H54 (cell line): Measurements from ENCODE around the gene TP53AIP1.

Experiments used
- DNase-seq: peaks from one replicate; pipeline ENCODE4 v3.0.0; 2011; ENCODE audit warnings: low spot score, mixed read lengths; ENCODE audit not compliant: insufficient read length
- FAIRE-seq: peaks from 3 replicates; lab custom pipeline; 2011; peaks lifted over from hg19 to GRCh38; lab: Jason Lieb, UNC
- POLR2A ChIP-seq: IDR thresholded peaks from 2 replicates; pipeline ENCODE4 v1.6.1; 2011; ENCODE audit warnings: low read depth, mild to moderate bottlenecking, low read length

Gene TP53AIP1

GRCh38 chr11:128902515-128903066 is 40.1 kb downstream of the TP53AIP1 start:
- no peak for DNase-seq
- no peak for TF ChIP-seq POLR2A
- no peak for FAIRE-seq

GRCh38 chr11:128901653-128902514 is 40.8 kb downstream of the TP53AIP1 start:
- no peak for FAIRE-seq
- no peak for TF ChIP-seq POLR2A

DNA sequence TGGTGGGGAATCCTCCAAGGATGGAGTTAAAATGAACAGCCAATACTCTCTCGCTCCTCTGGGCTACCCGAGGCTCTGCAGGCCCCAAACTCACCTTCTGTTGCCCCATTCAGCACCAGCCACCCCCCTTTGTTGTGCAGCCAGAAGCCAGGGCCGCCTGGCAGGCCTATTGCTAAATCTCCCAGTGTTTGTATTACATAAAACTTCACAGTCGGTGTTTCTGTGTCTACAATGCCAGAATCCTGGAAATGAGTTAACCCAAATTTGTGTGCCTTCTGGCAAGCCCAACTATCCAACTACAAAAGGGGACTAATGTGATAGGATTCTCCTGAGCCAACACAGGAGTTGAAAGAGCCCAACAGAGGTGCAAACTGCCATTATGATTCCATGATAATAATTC is 42.2 kb downstream of the TP53AIP1 start:
- no peak for DNase-seq
- FAIRE-seq = no peak
- TF ChIP-seq POLR2A = no peak

More at GRCh38 chr11:128901653-128902514, 40.8 kb downstream of the TP53AIP1 start:
- no peak for DNase-seq

DNA sequence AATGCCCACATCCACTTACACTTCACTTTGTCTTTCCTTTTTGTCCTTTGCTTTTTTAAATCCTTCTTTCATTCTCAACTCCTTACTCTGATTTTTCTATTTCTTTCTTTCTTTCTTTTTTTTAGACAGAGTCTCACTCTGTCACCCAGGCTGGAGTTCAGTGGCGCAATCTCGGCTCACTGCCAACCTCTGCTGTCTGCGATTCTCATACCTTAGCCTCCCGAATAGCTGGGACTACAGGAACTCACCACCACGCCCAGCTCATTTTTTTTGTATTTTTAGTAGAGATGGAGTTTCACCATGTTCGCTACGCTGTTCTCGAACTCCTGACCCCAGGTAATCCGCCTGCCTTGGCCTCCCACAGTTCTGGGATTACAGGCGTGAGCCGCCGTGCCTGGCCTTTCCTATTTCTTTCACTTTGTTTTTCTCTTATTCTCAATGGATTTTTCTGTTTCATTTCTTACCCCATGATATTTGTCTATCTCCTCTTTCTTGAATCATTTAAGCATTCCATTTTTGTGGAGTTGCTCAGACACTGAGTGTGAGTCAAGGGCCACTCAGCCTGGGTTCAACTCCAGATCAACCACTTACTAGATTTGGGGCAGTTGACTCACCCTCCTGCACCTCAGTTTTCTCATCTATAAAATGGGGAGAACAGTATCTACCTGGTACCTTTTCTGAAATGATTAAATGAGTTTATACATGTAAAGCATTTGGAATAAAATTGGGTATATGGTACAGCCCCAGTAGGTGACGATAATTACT is 43.9 kb downstream of the TP53AIP1 start:
- TF ChIP-seq POLR2A = no peak
- FAIRE-seq = no peak

DNA sequence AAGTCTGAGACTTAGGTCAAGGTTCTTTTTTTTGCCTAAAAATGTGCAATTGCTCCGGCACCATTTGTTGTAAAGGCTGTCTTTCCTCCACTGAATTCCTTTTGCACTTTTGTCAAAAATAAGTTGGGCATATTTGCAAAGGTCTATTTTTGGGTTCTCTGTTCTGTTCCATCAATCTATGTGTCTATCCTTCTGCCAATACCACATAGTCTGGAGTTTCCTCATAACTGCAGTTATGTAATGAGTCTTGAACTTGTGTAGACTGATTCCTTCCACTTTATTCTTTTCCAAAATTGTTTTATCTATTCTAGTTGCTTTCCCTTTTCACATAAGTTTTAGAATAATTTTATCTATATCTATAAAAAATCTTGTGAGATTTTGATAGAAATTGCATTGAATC is 44.8 kb downstream of the TP53AIP1 start:
- FAIRE-seq = no peak
- no peak for DNase-seq
- TF ChIP-seq POLR2A = no peak

More for the DNA sequence above, 43.9 kb downstream of the TP53AIP1 start:
- DNase-seq = no peak

GRCh38 chr11:128896356-128896755 is 46.3 kb downstream of the TP53AIP1 start:
- no peak for TF ChIP-seq POLR2A
- no peak for DNase-seq
- FAIRE-seq = no peak

DNA sequence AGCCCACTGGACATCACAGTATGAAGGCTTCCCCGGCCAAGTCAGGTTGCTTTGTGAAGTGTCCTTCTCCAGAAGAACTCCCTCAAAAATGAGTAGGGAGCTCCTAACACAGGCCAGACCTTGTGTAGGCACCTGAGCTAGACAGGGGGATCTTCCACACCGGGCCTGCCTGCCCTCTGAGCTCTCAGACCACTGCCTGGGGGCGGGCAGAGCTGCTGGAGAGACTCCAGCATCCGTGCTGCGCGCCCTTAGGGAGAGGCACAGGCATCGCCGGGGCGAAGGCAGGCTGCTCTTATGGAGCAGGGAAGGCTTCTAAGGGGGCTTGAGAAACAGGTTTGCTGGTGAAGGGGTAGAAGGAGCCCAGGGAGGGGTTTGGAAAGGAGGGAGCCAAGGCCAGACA is 47.1 kb downstream of the TP53AIP1 start:
- FAIRE-seq = no peak
- no peak for DNase-seq
- no peak for TF ChIP-seq POLR2A

DNA sequence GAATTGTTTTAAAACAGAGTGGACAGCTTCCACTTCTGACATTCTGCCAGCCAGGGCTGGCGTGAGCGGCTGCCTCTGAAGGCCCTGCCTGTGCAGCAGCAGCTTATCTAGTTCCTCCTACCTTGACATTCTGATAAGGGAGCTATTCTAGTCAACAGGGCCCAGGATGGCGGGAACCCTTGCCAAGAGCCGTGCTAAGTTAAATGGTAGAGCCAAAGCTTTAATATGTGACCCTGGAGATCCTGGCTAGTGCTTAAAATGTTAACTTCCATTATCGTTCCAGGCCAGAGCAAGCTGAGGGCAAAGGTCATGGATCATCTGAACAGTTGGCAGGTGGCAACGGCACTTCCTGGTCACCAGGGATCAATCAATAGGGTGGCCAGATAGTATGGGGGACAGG is 48.0 kb downstream of the TP53AIP1 start:
- no peak for FAIRE-seq
- no peak for DNase-seq
- TF ChIP-seq POLR2A = no peak

- no peak for TF ChIP-seq POLR2A
- FAIRE-seq (no peak), DNase-seq (no peak)
Measured at GRCh38 chr11:128894286-128894681, 48.4 kb downstream of the TP53AIP1 start.

DNA sequence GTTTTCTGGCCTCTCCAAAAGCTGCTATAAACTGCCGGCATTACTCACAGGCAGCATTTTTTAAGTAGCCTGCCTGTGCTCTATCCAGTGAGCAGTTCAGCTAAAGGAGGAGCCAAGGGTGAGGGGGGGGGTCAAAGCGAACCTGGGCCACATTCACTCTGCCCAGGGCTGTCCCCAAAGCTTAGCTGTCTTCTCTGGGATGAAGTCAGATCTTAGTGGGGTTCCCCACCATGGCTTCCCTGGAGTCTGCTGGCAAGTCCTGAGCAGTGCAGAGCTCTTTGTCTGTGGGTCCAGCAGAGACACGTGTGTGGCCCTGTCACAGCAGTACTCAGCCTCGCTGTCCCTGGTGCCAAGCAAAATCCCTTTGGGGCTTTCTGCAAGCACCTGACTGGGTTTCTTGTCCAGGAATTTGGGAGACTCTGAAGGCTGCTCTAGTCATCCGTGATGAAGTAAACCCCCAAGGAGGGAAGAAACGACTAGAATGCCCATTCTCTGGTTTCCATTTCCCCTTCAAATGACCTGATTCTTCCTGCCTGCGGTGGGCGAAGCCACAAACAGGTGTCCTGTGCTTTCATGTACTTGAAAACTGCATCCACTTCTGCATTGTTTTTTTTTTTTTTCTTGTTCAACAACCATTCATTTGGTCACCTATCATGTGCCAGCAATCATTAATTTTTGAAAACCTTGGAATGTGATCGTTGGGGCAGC is 48.9 kb downstream of the TP53AIP1 start:
- DNase-seq (no peak), FAIRE-seq (no peak)

GRCh38 chr11:128892866-128893565 is 49.7 kb downstream of the TP53AIP1 start:
- DNase-seq (no peak), FAIRE-seq (no peak)
- TF ChIP-seq POLR2A = no peak

More for the DNA sequence above, 48.9 kb downstream of the TP53AIP1 start:
- TF ChIP-seq POLR2A = no peak

DNA sequence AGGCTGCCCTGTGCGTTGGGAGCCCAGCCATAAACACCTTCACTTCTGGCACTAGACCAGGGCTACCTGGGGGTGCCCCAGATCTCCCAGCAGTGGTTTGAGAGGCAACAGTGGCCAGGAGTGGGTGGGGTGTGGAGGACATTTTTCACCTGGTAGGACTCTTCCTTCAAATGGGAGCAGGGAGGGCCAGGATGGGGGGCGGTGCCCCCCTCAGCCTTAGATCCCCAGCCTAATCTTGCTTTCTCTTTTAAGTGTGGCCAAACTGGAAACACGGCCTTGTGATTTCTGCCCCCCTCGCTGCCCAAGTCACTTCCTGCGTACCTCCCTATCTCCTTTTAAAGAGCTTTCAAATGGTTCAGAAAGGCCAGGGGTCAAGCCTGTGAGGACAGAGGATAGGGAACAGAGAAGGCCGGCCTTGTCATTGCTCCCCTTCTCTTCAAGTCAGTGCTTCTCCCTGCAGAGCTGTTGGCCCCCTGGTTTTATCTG is 50.7 kb downstream of the TP53AIP1 start:
- DNase-seq (no peak), FAIRE-seq (no peak)
- no peak for TF ChIP-seq POLR2A
